PC-9 (cell line): ENCODE data around the gene SDHA. TPM values are rescaled to one million over a fixed set of nuclear protein-coding genes. Genes with fewer than 3 reads are reported as not detected.
"Not testable (repeated sequence)": the region's sequence is repeated elsewhere in the genome, so short reads cannot be mapped to it uniquely, and the experiment has no call there.

Experiments
- BruUV-seq: library from RNA; stranded (reverse); fragments of 400-500 nt; replicated peaks from 2 replicates; lab custom pipeline; 2021; lab: Mats Ljungman, UMichigan
- CTCF ChIA-PET: fragments of 300-600 bp; sonication (Branson Sonifier 250); formaldehyde crosslinking; loops from one replicate; lab custom pipeline; 2022; ENCODE audit warnings: antibody characterized with exemption; lab: Charles Lee
- POLR2A ChIA-PET: fragments of 300-600 bp; sonication (Branson Sonifier 250); formaldehyde crosslinking; loops from one replicate; lab custom pipeline; 2022; ENCODE audit warnings: antibody characterized with exemption; ENCODE audit not compliant: unreplicated experiment; lab: Charles Lee
- DNase-seq, 2 experiments: peaks; one replicate each; pipeline versions ENCODE4 v3.0.0 to v3.0.0-alpha.2; 2015 to 2022; ENCODE audit warnings: mixed read lengths in 1 of 2
- H2AFZ ChIP-seq: fragments of 200-600 bp; sonication (generic); 2 replicates; pipeline ENCODE4 v1.8.1; 2017; ENCODE audit warnings: antibody characterized with exemption
- H3F3A ChIP-seq: fragments of 200-600 bp; sonication (generic); 2 replicates; pipeline ENCODE4 v1.8.1; 2017; ENCODE audit warnings: antibody characterized with exemption, mild to moderate bottlenecking, low read depth; ENCODE audit not compliant: insufficient read depth
- H3K27ac ChIP-seq: fragments of 200-600 bp; sonication (generic); 2 replicates; pipeline ENCODE4 v1.6.1; 2016; ENCODE audit warnings: mixed run types
- H3K27me3 ChIP-seq: fragments of 200-600 bp; sonication (generic); 2 replicates; pipeline ENCODE4 v1.6.1; 2016; ENCODE audit warnings: low read depth, mixed run types; ENCODE audit not compliant: insufficient read depth
- H3K36me3 ChIP-seq: fragments of 200-600 bp; sonication (generic); 2 replicates; pipeline ENCODE4 v1.6.1; 2016; ENCODE audit warnings: low read depth, mixed run types
- H3K4me1 ChIP-seq: fragments of 200-600 bp; sonication (generic); replicated peaks from 2 replicates; pipeline ENCODE4 v1.6.1; 2016; ENCODE audit warnings: mixed run types; ENCODE audit not compliant: insufficient read depth
- H3K4me2 ChIP-seq: fragments of 200-600 bp; sonication (generic); 2 replicates; pipeline ENCODE4 v1.6.1; 2017; ENCODE audit warnings: mixed run types
- H3K4me3 ChIP-seq: fragments of 200-600 bp; sonication (generic); 2 replicates; pipeline ENCODE4 v1.6.1; 2016; ENCODE audit warnings: mixed run types
- H3K79me2 ChIP-seq: fragments of 200-600 bp; sonication (generic); 2 replicates; pipeline ENCODE4 v1.6.1; 2017; ENCODE audit warnings: low read depth, mixed run types
- H3K9me2 ChIP-seq: fragments of 200-600 bp; sonication (generic); 2 replicates; pipeline ENCODE4 v1.8.1; 2017; ENCODE audit warnings: mild to moderate bottlenecking; ENCODE audit not compliant: insufficient read depth
- H3K9me3 ChIP-seq: fragments of 200-600 bp; sonication (generic); 2 replicates; pipeline ENCODE4 v1.8.1; 2016; ENCODE audit warnings: low read depth; ENCODE audit not compliant: insufficient read depth
- H4K20me1 ChIP-seq: fragments of 200-600 bp; sonication (generic); 2 replicates; pipeline ENCODE4 v1.8.1; 2017; ENCODE audit not compliant: insufficient read depth
- EZH2 ChIP-seq: fragments of 200-600 bp; sonication (generic); IDR thresholded peaks from 2 replicates; pipeline ENCODE4 v1.8.0; 2017; ENCODE audit warnings: antibody characterized with exemption, low read depth
- intact Hi-C: fragments of 100-400 bp; cut with micrococcal nuclease; formaldehyde crosslinking; loops from one replicate; pipeline ENCODE4 v1.10.0; 2022; ENCODE audit not compliant: unreplicated experiment
- total RNA-seq: library from RNA; stranded (reverse); gene quantifications from 2 replicates; pipeline ENCODE4 v1.2.3, GENCODE V29; 2021
- TF ChIP-seq, protein P1 (sequence below): fragments of 200-600 bp; sonication (generic); conservative IDR thresholded peaks from 2 replicates; pipeline ENCODE4 v1.6.1; 2017; ENCODE audit warnings: mixed run types, antibody characterized with exemption, mild to moderate bottlenecking, moderate library complexity

SDHA gene
- total RNA-seq, 1 experiment from 2014 or later, result 347 TPM

DNA sequence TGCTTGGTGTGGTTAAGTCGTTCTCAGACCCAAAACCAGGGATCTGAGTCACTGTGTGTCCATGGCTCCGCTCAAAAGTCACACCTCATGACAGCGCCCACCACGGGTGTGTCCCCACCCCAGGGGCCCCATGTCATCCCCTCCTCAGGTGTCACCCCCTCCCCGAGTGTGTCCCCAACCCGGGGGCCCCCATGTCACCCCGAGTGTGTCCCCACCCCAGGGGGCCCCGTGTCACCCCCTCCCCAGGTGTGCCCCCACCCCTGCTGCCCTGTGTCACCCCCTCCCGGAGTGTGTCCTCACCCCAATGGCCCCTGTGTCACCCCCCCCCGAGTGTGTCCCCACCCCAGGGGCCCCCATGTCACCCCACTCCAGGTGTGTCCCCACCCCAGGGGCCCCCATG, 21.8 kb upstream of the SDHA start:
- no peaks in the 10 kb centered on the region for H3K36me3 ChIP-seq
- no peak overlapping the region for H2AFZ ChIP-seq
- H3K4me1 ChIP-seq, result no peaks in the 10 kb centered on the region
- intact Hi-C loops, result no loop called here
- H3K4me2 ChIP-seq, result no peak overlapping the region
- TF ChIP-seq EZH2, result no peak
- TF ChIP-seq, protein P1, sequence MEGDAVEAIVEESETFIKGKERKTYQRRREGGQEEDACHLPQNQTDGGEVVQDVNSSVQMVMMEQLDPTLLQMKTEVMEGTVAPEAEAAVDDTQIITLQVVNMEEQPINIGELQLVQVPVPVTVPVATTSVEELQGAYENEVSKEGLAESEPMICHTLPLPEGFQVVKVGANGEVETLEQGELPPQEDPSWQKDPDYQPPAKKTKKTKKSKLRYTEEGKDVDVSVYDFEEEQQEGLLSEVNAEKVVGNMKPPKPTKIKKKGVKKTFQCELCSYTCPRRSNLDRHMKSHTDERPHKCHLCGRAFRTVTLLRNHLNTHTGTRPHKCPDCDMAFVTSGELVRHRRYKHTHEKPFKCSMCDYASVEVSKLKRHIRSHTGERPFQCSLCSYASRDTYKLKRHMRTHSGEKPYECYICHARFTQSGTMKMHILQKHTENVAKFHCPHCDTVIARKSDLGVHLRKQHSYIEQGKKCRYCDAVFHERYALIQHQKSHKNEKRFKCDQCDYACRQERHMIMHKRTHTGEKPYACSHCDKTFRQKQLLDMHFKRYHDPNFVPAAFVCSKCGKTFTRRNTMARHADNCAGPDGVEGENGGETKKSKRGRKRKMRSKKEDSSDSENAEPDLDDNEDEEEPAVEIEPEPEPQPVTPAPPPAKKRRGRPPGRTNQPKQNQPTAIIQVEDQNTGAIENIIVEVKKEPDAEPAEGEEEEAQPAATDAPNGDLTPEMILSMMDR, result no peak
- H3K9me3 ChIP-seq, result no peaks in the 10 kb centered on the region
- ChIA-PET CTCF (interaction anchor here (0.6 kb wide), 1 partner anchor 361 kb away, joined by 3 read pairs; no protein-coding TSS in a partner anchor), POLR2A (no interaction called here)
- no TSS peak for BruUV-seq
- DNase-seq, result no peak
- H3K27ac ChIP-seq, result no peak overlapping the region
- H3F3A ChIP-seq, result no peaks in the 10 kb centered on the region; the same call in 1 of the 2 replicates
- peaks cover 20% of the 10 kb centered on the region for H4K20me1 ChIP-seq
- no peak overlapping the region for H3K4me3 ChIP-seq
- no peaks in the 10 kb centered on the region for H3K79me2 ChIP-seq
- peaks cover 16% of the 10 kb centered on the region; the same call in 1 of the 2 replicates for H3K27me3 ChIP-seq
- no peaks in the 10 kb centered on the region for H3K9me2 ChIP-seq

DNA sequence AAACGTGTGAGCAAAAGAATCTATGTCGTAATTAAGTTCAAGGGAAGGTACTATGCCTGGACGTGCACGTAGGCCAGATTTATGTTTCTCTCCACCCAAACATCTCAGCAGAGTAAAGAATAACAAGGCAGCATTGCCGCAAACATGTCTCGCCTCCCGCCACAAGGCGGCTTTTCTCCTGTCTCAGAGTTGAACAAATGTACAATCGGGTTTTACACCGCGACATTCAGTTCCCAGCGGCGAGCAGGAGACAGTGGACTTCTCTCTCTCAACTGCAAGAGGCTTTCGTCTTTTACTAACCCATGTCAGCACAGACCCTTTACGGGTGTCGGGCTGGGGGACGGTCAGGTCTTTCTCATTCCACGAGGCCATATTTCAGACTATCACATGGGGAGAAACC, 21.1 kb upstream of the SDHA start:
- H3K27ac ChIP-seq, H3K36me3 ChIP-seq, DNase-seq, H3F3A ChIP-seq, H3K79me2 ChIP-seq, H3K9me3 ChIP-seq, H2AFZ ChIP-seq, BruUV-seq, H3K9me2 ChIP-seq, H3K4me3 ChIP-seq, H3K4me1 ChIP-seq, H3K4me2 ChIP-seq, POLR2A ChIA-PET, intact Hi-C loops: not testable (repeated sequence)
- H3K27me3 ChIP-seq, result peaks cover 14% of the 10 kb centered on the region; the same call in 1 of the 2 replicates
- CTCF ChIA-PET, result interaction anchor here (0.7 kb wide), 1 partner anchor 13 kb away, joined by 9 read pairs; no protein-coding TSS in a partner anchor
- peaks cover 20% of the 10 kb centered on the region for H4K20me1 ChIP-seq

- Histone ChIP-seq H2AFZ (no peak overlapping the region), H4K20me1 (peaks cover 20% of the 10 kb centered on the region), H3K79me2 (no peaks in the 10 kb centered on the region), H3K27ac (no peak overlapping the region), H3K4me3 (no peak overlapping the region), H3K4me1 (no peaks in the 10 kb centered on the region), H3K27me3 (peaks cover 14% of the 10 kb centered on the region; the same call in 1 of the 2 replicates), H3K9me2 (no peaks in the 10 kb centered on the region), H3K4me2 (no peak overlapping the region), H3K9me3 (no peaks in the 10 kb centered on the region), H3K36me3 (no peaks in the 10 kb centered on the region), H3F3A (no peaks in the 10 kb centered on the region; the same call in 1 of the 2 replicates)
- TF ChIP-seq EZH2, result no peak
- TF ChIP-seq, protein P1, result no peak
- POLR2A ChIA-PET, result no interaction called here
- CTCF ChIA-PET, result interaction anchor here (0.7 kb wide), 1 partner anchor 12 kb away, joined by 9 read pairs; no protein-coding TSS in a partner anchor
- no peak for DNase-seq
- intact Hi-C loops, result no loop called here
- no TSS peak for BruUV-seq
These were observed 20.1 kb upstream of the SDHA start for GRCh38 chr5:197892-198489.
